ENCODE measurements around the gene NUDT4. TPM values are rescaled to one million over a fixed set of nuclear protein-coding genes. Genes with fewer than 3 reads are reported as not detected.

The NUDT4 gene
- total RNA-seq, 5 donors from 2014 or later (not counting 1 experiment from before 2014, with no cell fraction given): 40.7 to 85.2 (median 46.0) TPM

- Histone ChIP-seq H3K4me3 (ENCODE audit: control insufficient read depth in 1 of 2, extremely low read depth in 1 of 2, low read length in 1 of 2) (peak overlapping the region; percentile 68 to 92), H3K36me3 (ENCODE audit: control insufficient read depth in 2 of 2, extremely low read depth in 1 of 2, insufficient read depth in 1 of 2, low read length in 1 of 2) (no peaks in the 10 kb centered on the region), H3K27ac (ENCODE audit: low read length) (peak overlapping the region; percentile 94), H3K9me3 (no peaks in the 10 kb centered on the region), H3K4me1 (ENCODE audit: control insufficient read depth in 1 of 2, extremely low read depth in 1 of 2, insufficient read depth in 2 of 2, low read length in 2 of 2) (peaks cover 26 to 30% of the 10 kb centered on the region in 2 experiments), H3K27me3 (replicated peaks in 1 of 2; ENCODE audit: control insufficient read depth in 2 of 2, extremely low read depth in 1 of 2, insufficient read depth in 2 of 2, low read length in 1 of 2) (no peaks in the 10 kb centered on the region)
- peak overlapping the region; percentile 93 to 96 (median 95) for H3K4me3 Mint-ChIP-seq
- no peaks in the 10 kb centered on the region for H3K36me3 Mint-ChIP-seq
- no peaks in the 10 kb centered on the region for H3K27me3 Mint-ChIP-seq
- POLR2A ChIA-PET: interaction anchor here in 1 of 2 donors (0.6 to 1.9 kb wide), 5 partner anchors 20 to 341 kb away, joined by 3 to 9 read pairs (median 3); partner anchors contain the start of gene MRPL42
- H3K27ac Mint-ChIP-seq: peak overlapping the region; percentile 97 to 98
- CTCF ChIA-PET: interaction anchor here in 1 of 2 donors (0.6 to 1.6 kb wide), 8 partner anchors 23 to 677 kb away, joined by 3 to 10 read pairs (median 4); partner anchors contain the start of genes EEA1 and MRPL42
- no peaks in the 10 kb centered on the region for H3K9me3 Mint-ChIP-seq
- peaks cover 46 to 54% (median 51%) of the 10 kb centered on the region in 3 donors for H3K4me1 Mint-ChIP-seq
- 9% methylated on average over 13 of the region's 19 CpGs for WGBS (ENCODE audit: insufficient coverage)
- ATAC-seq (replicated peaks in 1 of 4) (no peak), DNase-seq (no peak)
Measured at GRCh38 chr12:93442411-93443340, 65.0 kb downstream of the NUDT4 start.

GRCh38 chr12:93443576-93443975 lies 65.9 kb downstream of the NUDT4 start:
- 95% methylated on average over 3 of the region's 4 CpGs for WGBS (ENCODE audit: insufficient coverage)
- DNase-seq (no peak), ATAC-seq (replicated peaks in 1 of 4) (no peak)
- CTCF ChIA-PET: interaction anchor here in 1 of 2 donors (1.6 kb wide), 1 partner anchor 24 kb away, joined by 10 read pairs; no protein-coding TSS in a partner anchor
- no peaks in the 10 kb centered on the region for H3K36me3 ChIP-seq (ENCODE audit: control insufficient read depth in 2 of 2, extremely low read depth in 1 of 2, insufficient read depth in 1 of 2, low read length in 1 of 2)
- Mint-ChIP-seq H3K36me3 (no peaks in the 10 kb centered on the region), H3K4me3 (peak overlapping the region in 1 of 3 donors; percentile 93), H3K27me3 (no peaks in the 10 kb centered on the region), H3K4me1 (peaks cover 44 to 54% (median 49%) of the 10 kb centered on the region in 3 donors), H3K9me3 (no peaks in the 10 kb centered on the region), H3K27ac (no peak overlapping the region)
- no peaks in the 10 kb centered on the region for H3K27me3 ChIP-seq (replicated peaks in 1 of 2; ENCODE audit: control insufficient read depth in 2 of 2, extremely low read depth in 1 of 2, insufficient read depth in 2 of 2, low read length in 1 of 2)
- H3K4me3 ChIP-seq (ENCODE audit: control insufficient read depth in 1 of 2, extremely low read depth in 1 of 2, low read length in 1 of 2): no peak overlapping the region
- no peak overlapping the region for H3K27ac ChIP-seq (ENCODE audit: low read length)
- no peaks in the 10 kb centered on the region for H3K9me3 ChIP-seq
- peaks cover 24 to 29% of the 10 kb centered on the region in 2 experiments for H3K4me1 ChIP-seq (ENCODE audit: control insufficient read depth in 1 of 2, extremely low read depth in 1 of 2, insufficient read depth in 2 of 2, low read length in 2 of 2)
- POLR2A ChIA-PET: interaction anchor here in 1 of 2 donors (0.6 to 1.9 kb wide), 2 partner anchors 24 to 340 kb away, joined by 3 to 9 read pairs; partner anchors contain the start of gene MRPL42

DNA sequence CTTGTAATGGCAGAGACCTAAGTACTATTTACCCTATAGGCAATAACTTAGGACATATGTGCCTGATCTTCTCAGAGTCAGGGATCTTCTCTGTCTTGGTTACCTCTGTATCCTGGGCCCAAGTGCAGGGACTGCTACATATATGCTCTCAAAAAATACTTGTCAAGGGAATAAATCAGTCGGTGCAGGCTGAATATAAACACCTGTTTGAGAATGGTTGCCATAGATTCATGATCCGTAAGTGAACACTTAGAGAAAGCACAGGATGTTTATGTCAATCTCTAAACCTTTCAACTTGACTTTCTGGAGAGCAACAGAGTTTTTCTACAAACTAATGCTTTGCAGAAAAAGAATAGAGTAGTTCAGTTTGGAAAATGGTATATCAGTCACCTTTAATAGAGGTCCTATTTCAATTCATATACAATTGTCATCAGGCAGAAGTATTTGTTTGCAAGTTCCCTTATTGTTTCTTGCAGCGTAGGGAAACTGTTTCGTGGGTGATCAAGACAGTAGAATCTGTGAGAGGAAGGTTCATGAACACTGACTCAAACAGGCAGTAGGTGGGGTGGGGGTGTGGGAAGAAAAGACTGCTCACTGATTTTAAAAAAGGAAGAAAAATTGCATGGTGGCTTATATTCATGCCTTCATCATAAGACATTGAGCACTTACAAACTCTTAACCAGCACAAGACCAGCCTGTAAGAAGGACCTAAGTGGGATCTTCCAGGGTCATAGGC lies 70.0 kb downstream of the NUDT4 start:
- no peaks in the 10 kb centered on the region for H3K27me3 Mint-ChIP-seq
- H3K36me3 Mint-ChIP-seq: no peaks in the 10 kb centered on the region
- no peaks in the 10 kb centered on the region for H3K9me3 ChIP-seq
- H3K36me3 ChIP-seq (ENCODE audit: control insufficient read depth in 2 of 2, extremely low read depth in 1 of 2, insufficient read depth in 1 of 2, low read length in 1 of 2): no peaks in the 10 kb centered on the region
- no peaks in the 10 kb centered on the region for H3K27me3 ChIP-seq (replicated peaks in 1 of 2; ENCODE audit: control insufficient read depth in 2 of 2, extremely low read depth in 1 of 2, insufficient read depth in 2 of 2, low read length in 1 of 2)
- H3K9me3 Mint-ChIP-seq: no peaks in the 10 kb centered on the region
- H3K27ac Mint-ChIP-seq: peak overlapping the region; percentile 88 to 96
- H3K27ac ChIP-seq (ENCODE audit: low read length): peak overlapping the region; percentile 75
- peak overlapping the region; percentile 23 to 68 (median 44) for H3K4me3 Mint-ChIP-seq
- peak in 25 of 35 experiments; percentile 7 to 51 (median 29) for DNase-seq
- ChIA-PET CTCF (no interaction called here), POLR2A (no interaction called here)
- WGBS (ENCODE audit: insufficient coverage): 0% methylated on average over 1 of the region's 4 CpGs
- H3K4me3 ChIP-seq (ENCODE audit: control insufficient read depth in 1 of 2, extremely low read depth in 1 of 2, low read length in 1 of 2): no peak overlapping the region
- H3K4me1 ChIP-seq (ENCODE audit: control insufficient read depth in 1 of 2, extremely low read depth in 1 of 2, insufficient read depth in 2 of 2, low read length in 2 of 2): peaks cover 9 to 21% of the 10 kb centered on the region in 2 experiments
- peaks cover 26 to 36% (median 32%) of the 10 kb centered on the region in 3 donors for H3K4me1 Mint-ChIP-seq
- peak; percentile 79 to 91 (median 82) for ATAC-seq (replicated peaks in 1 of 4)

DNA sequence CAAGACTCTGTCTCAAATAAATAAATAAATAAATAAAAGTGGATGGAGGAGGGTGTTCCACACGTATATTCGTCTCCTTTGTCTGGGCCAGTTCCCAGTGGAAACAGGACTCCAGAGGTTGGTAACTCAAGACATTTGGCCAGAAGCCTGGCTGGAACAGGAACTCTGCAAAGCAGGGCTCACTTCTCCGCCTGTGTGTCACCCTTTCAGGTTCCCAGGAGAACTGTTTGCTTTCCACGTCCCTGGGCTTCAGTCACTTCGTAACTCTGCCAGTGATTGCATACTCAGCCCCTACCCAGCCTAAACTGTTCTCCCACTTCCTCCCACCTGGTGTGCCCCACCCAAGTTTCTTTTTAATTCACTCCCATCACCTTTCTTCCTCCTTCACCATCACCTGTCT lies 71.1 kb downstream of the NUDT4 start:
- ChIA-PET POLR2A (no interaction called here), CTCF (no interaction called here)
- H3K4me3 Mint-ChIP-seq: peak overlapping the region in 1 of 3 donors; percentile 60

GRCh38 chr12:93449277-93449676 lies 71.6 kb downstream of the NUDT4 start:
- H3K4me1 Mint-ChIP-seq: peaks cover 22 to 32% (median 27%) of the 10 kb centered on the region in 3 donors
- no peaks in the 10 kb centered on the region for H3K36me3 ChIP-seq (ENCODE audit: control insufficient read depth in 2 of 2, extremely low read depth in 1 of 2, insufficient read depth in 1 of 2, low read length in 1 of 2)
- DNase-seq (no peak), ATAC-seq (replicated peaks in 1 of 4) (no peak)
- H3K36me3 Mint-ChIP-seq: no peaks in the 10 kb centered on the region
- H3K9me3 Mint-ChIP-seq: no peaks in the 10 kb centered on the region
- H3K9me3 ChIP-seq: no peaks in the 10 kb centered on the region
- H3K4me3 Mint-ChIP-seq: peak overlapping the region in 1 of 3 donors; percentile 60
- peak overlapping the region; percentile 85 to 86 for H3K27ac Mint-ChIP-seq
- H3K27ac ChIP-seq (ENCODE audit: low read length): no peak overlapping the region
- peaks cover 9 to 18% of the 10 kb centered on the region in 2 experiments for H3K4me1 ChIP-seq (ENCODE audit: control insufficient read depth in 1 of 2, extremely low read depth in 1 of 2, insufficient read depth in 2 of 2, low read length in 2 of 2)
- H3K27me3 Mint-ChIP-seq: no peaks in the 10 kb centered on the region
- POLR2A ChIA-PET: no interaction called here
- CTCF ChIA-PET: interaction anchor here in 1 of 2 donors (0.6 kb wide), 1 partner anchor 423 kb away, joined by 3 read pairs; no protein-coding TSS in a partner anchor
- peaks cover 0 to 3% of the 10 kb centered on the region in 2 experiments for H3K27me3 ChIP-seq (replicated peaks in 1 of 2; ENCODE audit: control insufficient read depth in 2 of 2, extremely low read depth in 1 of 2, insufficient read depth in 2 of 2, low read length in 1 of 2)
- no peak overlapping the region for H3K4me3 ChIP-seq (ENCODE audit: control insufficient read depth in 1 of 2, extremely low read depth in 1 of 2, low read length in 1 of 2)
- no CpG with 5 or more reads among the region's 1 CpG for WGBS (ENCODE audit: insufficient coverage)

More for the DNA sequence above, 71.1 kb downstream of the NUDT4 start:
- no peaks in the 10 kb centered on the region for H3K9me3 ChIP-seq
- 68% methylated on average over 5 of the region's 5 CpGs for WGBS (ENCODE audit: insufficient coverage)
- Mint-ChIP-seq H3K4me1 (peaks cover 22 to 32% (median 27%) of the 10 kb centered on the region in 3 donors), H3K36me3 (no peaks in the 10 kb centered on the region), H3K27ac (peak overlapping the region; percentile 85 to 86), H3K9me3 (no peaks in the 10 kb centered on the region), H3K27me3 (no peaks in the 10 kb centered on the region)
- ATAC-seq (replicated peaks in 1 of 4) (no peak), DNase-seq (no peak)
- no peak overlapping the region for H3K4me3 ChIP-seq (ENCODE audit: control insufficient read depth in 1 of 2, extremely low read depth in 1 of 2, low read length in 1 of 2)
- H3K36me3 ChIP-seq (ENCODE audit: control insufficient read depth in 2 of 2, extremely low read depth in 1 of 2, insufficient read depth in 1 of 2, low read length in 1 of 2): no peaks in the 10 kb centered on the region
- peaks cover 0 to 1% of the 10 kb centered on the region in 2 experiments for H3K27me3 ChIP-seq (replicated peaks in 1 of 2; ENCODE audit: control insufficient read depth in 2 of 2, extremely low read depth in 1 of 2, insufficient read depth in 2 of 2, low read length in 1 of 2)
- H3K4me1 ChIP-seq (ENCODE audit: control insufficient read depth in 1 of 2, extremely low read depth in 1 of 2, insufficient read depth in 2 of 2, low read length in 2 of 2): peaks cover 9 to 18% of the 10 kb centered on the region in 2 experiments
- no peak overlapping the region for H3K27ac ChIP-seq (ENCODE audit: low read length)
